HUDEP-2 (cell line): ENCODE data around the gene SFT2D2.

Experiments
- DNase-seq, 76 experiments: peaks; one replicate each; lab custom pipeline; 2025; ENCODE audit not compliant: unreplicated experiment in 76 of 76; lab: John Stamatoyannopoulos, UW

SFT2D2 gene

GRCh38 chr1:168301664-168302320 lies 76.0 kb downstream of the SFT2D2 start:
- no peak for DNase-seq
